ENCODE results near the gene PRKAG2. TPM values are rescaled to one million over a fixed set of nuclear protein-coding genes. Genes with fewer than 3 reads are reported as not detected.

Gene PRKAG2
- total and polyA plus RNA-seq, 10 donors = 15.8 to 50.9 (median 32.8) TPM

DNA sequence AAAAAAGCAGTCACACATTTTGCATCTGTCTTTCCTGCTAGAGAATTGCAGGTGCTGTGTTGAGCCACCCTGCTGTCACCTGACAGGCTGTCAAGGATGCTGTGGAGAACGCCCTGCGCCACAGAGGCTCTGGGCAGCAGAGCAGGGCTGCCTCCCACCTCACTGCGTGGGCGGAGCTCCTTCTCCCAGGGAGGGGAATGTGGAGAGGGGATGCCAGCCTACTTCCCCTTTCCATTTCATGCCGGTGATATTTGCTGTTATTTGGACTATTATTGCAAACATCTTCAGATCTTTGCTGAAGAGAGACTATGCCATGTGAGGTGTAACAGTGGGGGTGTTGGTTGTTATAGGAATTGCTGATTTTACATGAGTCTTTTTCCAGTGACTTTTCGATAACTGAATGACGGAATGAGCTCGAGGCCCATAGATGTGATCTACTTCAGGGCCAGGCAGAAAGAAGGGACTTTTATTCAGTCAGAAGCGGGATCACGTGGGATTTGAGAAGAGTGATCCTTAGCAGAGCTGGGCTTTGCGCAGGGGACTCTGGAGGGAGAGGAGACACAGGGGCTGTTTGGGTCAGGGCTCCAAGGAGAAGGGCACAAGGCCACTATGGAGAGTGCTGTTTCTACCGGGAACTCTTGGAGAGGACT, 13.6 kb upstream of the PRKAG2 start:
- Histone ChIP-seq H3K27me3 (replicated peaks in 1 of 7) (peaks cover 0 to 42% (median 5%) of the 10 kb centered on the region in 7 donors), H3K9me3 (no peaks in the 10 kb centered on the region), H3K4me1 (no peaks in the 10 kb centered on the region), H3K36me3 (no peaks in the 10 kb centered on the region), H3K27ac (no peak overlapping the region), H3K4me3 (no peak overlapping the region)
- 56 to 64% (median 60%) methylated on average over 10 to 12 of the region's 12 CpGs for WGBS, 5 donors
- DNase-seq = peak; percentile 65
- TF ChIP-seq POLR2A (IDR thresholded peaks at IDR 0.05) = no peak
- TF ChIP-seq POLR2AphosphoS5 (IDR thresholded peaks at IDR 0.05) = no peak
- TF ChIP-seq, protein P1, sequence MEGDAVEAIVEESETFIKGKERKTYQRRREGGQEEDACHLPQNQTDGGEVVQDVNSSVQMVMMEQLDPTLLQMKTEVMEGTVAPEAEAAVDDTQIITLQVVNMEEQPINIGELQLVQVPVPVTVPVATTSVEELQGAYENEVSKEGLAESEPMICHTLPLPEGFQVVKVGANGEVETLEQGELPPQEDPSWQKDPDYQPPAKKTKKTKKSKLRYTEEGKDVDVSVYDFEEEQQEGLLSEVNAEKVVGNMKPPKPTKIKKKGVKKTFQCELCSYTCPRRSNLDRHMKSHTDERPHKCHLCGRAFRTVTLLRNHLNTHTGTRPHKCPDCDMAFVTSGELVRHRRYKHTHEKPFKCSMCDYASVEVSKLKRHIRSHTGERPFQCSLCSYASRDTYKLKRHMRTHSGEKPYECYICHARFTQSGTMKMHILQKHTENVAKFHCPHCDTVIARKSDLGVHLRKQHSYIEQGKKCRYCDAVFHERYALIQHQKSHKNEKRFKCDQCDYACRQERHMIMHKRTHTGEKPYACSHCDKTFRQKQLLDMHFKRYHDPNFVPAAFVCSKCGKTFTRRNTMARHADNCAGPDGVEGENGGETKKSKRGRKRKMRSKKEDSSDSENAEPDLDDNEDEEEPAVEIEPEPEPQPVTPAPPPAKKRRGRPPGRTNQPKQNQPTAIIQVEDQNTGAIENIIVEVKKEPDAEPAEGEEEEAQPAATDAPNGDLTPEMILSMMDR (IDR thresholded peaks at IDR 0.05 in 8 of 11, conservative IDR thresholded peaks at IDR 0.05 in 3 of 11) = no peak
- intact Hi-C loops (cut with DNase I; ENCODE audit: low total_unique reads) = no loop called here

DNA sequence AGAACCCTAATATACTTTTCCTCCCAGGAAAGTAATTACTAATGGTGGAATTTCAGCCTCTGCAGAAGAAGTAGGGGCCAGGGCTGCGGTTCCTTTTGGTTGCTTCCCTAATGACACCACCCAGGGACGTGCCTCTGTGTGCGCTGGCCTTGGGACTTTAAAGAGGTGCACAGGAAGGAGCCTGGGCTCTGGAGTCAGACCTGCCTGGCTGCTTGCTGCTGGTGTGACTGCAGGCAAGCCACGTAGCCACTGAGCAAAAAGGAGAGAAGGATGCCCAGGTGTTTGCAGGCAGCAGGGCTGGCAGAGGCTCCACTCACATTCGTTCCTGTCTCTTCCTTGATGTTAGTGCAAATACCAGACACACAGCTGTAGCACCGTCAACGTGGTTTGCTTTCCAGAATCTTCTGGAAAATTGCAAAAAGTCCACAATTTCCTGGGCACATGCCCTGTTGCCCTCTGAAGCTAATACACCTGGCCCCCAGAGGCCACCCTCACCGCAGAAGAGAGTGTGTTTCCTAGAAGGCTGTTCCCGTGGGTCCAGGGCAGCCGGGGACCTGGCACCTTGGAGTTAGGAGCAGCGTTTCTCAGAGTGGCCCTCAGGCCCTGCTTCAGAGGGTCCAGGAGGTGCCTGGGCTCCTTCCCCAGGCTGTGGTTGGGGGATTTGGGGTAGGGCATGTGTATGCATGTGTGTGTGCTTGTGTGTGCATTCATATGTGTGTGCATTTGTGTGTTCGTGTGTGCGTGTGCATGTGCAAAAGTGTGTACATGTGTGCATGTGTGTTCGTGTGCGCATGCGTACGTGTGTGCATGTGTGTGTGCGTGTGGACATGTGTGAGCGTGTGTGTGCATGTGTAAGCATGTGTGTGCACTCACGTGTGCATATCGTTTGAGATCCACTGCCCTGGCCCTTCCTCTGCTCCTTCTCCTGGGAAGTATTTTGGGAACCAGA, 12.8 kb upstream of the PRKAG2 start:
- no peaks in the 10 kb centered on the region for H3K36me3 ChIP-seq
- H3K4me1 ChIP-seq = no peaks in the 10 kb centered on the region
- intact Hi-C loops (cut with DNase I; ENCODE audit: low total_unique reads) = no loop called here
- H3K4me3 ChIP-seq = no peak overlapping the region
- no peaks in the 10 kb centered on the region for H3K9me3 ChIP-seq
- peaks cover 0 to 44% (median 5%) of the 10 kb centered on the region in 7 donors for H3K27me3 ChIP-seq (replicated peaks in 1 of 7)
- TF ChIP-seq POLR2A (IDR thresholded peaks at IDR 0.05) = no peak
- TF ChIP-seq POLR2AphosphoS5 (IDR thresholded peaks at IDR 0.05) = no peak
- TF ChIP-seq, protein P1 (IDR thresholded peaks at IDR 0.05 in 8 of 11, conservative IDR thresholded peaks at IDR 0.05 in 3 of 11) = no peak
- peak; percentile 45 for DNase-seq
- H3K27ac ChIP-seq = no peak overlapping the region
- WGBS, 5 donors = 76 to 84% (median 79%) methylated on average over 20 to 21 of the region's 21 CpGs

DNA sequence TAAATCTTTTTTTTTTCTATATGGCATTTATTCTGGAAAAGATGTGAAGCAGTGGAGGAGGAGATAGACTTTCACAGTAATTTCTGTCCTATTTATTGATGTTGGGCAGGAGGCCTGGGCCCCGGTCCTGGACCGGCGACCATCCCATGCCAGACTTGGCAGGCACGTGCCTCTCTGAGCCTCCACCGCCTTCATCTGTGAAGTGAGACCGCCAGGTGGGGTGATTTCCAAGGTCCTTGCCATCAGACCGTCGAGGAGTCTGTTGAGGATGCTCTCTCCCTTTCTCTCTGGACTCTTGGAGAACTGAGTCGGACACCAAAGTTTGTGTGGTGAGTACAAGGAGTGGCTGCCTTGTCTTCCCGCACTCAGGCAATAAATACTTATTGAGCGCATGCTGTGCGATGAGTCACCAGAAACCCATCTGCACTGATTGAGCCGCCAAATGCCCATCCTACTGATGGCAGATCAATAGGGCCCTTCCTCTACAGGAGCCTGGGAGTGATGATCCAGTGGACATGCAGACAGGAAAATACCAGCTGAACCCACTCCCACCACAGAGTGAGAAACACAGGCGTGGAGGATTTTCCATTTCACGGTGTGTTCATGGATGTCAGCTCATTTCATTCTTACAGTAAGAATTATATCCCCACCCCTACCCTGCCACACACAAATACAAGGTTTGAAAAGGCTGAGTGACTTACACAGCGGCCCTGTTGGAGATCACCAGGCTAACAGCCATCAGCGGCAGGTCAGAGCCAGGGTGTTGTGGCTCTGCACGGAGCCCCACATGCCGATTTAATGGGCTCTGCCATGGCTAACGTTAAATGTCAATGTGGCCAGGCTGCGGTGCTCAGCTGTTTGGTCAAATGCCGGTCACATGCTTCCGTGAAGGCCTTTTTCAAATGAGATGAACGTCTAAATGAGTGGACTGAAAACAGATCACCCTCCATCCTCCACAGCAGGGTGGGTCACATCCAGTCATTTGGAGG, 11.5 kb upstream of the PRKAG2 start:
- H3K4me1 ChIP-seq = no peaks in the 10 kb centered on the region
- TF ChIP-seq POLR2A (IDR thresholded peaks at IDR 0.05) (no peak), POLR2AphosphoS5 (IDR thresholded peaks at IDR 0.05) (no peak)
- TF ChIP-seq, protein P1 (IDR thresholded peaks at IDR 0.05 in 8 of 11, conservative IDR thresholded peaks at IDR 0.05 in 3 of 11) = no peak
- no peak overlapping the region for H3K27ac ChIP-seq
- WGBS, 5 donors = 82 to 88% (median 87%) methylated on average over 21 to 24 of the region's 24 CpGs
- H3K27me3 ChIP-seq (replicated peaks in 1 of 7) = peaks cover 0 to 41% (median 5%) of the 10 kb centered on the region in 7 donors
- no peaks in the 10 kb centered on the region for H3K9me3 ChIP-seq
- no peak overlapping the region for H3K4me3 ChIP-seq
- intact Hi-C loops (cut with DNase I; ENCODE audit: low total_unique reads) = no loop called here
- no peak for DNase-seq
- no peaks in the 10 kb centered on the region for H3K36me3 ChIP-seq
